NCI-H1930 (cell line): ENCODE measurements around the gene CDH15.
"Not testable (repeated sequence)": the region's sequence is repeated elsewhere in the genome, so short reads cannot be mapped to it uniquely, and the experiment has no call there.

Experiments
- DNase-seq, 2 experiments: peaks; one replicate each; lab custom pipeline; 2025; lab: John Stamatoyannopoulos, UW

Gene CDH15

DNA sequence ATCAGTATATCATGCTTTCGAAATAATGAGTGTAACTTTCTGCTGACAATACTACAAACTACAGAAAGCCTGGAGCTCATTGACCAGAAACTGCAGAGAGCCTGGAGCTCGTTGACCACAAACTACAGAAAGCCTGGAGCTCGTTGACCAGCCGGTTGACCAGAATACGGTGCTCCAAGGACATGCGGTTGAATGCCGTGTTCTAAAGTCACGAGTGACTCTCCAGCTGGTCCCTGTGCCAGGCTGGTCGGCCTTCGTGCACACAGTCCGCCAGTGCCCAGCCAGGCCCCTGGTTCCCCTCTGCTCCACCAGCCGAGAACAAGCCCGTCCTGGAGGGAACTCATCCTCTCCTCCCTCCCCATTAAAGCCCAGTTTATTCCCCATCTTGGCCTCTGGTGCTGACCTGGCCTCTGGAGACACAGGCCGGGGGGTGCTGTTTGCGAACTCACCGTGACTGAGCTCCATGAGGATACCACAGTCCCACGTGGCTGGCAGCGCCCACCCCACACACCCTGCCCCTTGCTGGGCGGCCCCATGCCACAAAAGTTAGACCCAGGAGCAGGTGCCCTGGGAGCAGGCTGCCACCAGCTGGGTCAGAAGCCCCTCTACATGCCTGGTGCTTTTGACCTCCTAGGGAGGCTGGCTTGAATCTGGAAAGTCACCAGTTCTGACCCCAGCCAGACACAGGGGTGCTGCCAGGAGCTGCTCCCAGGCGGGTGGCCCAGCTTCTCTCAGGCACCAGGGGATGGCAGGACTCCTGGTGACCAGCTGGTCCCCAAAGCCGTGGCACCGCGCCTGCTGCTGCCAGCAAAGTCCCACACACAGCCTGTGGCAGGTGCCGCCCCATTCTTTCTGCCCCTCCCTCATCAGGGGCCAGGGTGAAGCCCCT, 15.5 kb upstream of the CDH15 start:
- DNase-seq, result no peak

DNA sequence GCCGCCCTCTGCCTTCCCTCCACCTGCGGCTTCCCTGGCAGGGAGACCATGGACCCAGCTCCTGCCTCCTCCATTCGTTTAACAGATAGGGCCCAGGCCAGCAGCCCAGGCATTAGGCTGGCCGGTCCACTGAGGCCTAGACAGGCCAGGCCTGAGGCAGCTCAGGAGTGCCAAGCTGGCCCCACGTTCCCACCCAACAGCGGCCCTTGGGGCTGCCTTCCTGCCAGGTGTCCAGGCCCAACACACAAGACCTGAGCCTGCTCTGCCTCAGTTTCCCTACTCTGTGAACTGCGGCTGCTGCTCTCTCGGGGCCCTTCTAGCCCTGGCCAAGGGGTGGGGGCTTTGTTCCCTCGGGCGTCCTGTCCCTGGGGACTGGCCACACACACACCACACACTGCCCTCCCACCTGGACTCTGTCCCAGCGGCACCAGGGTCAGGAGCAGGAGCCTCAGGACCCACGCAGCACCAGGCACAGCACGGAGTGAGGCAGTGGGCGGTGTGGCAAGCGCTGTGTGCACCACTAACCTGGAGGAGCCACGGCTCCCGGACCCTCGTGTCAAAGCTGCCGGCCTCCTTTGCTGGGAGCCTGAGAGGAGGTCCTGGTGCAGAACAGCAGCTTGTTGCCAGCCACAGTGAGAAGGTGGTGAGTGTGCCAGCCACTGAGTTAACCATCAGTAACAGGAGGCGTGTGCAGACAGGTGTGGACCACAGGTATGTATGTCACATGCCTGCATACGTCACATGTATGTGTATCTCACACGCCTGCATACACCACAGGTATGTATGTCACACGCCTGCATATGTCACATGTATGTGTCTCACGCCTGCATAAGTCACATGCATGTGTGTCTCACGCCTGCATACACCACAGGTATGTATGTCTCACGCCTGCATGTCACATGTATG, 14.6 kb upstream of the CDH15 start:
- DNase-seq, result no peak

DNA sequence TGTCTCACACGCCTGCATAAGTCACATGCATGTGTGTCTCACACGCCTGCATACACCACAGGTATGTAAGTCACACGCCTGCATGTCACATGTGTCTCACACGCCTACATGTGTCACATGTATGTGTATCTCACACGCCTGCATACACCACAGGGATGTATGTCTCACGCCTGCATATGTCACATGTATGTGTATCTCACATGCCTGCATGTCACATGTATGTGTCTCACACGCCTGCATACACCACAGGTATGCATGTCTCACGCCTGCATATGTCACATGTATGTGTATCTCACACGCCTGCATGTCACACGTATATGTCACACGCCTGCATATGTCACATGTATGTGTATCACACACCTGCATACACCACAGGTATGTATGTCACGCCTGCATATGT, 13.8 kb upstream of the CDH15 start:
- no peak for DNase-seq

DNA sequence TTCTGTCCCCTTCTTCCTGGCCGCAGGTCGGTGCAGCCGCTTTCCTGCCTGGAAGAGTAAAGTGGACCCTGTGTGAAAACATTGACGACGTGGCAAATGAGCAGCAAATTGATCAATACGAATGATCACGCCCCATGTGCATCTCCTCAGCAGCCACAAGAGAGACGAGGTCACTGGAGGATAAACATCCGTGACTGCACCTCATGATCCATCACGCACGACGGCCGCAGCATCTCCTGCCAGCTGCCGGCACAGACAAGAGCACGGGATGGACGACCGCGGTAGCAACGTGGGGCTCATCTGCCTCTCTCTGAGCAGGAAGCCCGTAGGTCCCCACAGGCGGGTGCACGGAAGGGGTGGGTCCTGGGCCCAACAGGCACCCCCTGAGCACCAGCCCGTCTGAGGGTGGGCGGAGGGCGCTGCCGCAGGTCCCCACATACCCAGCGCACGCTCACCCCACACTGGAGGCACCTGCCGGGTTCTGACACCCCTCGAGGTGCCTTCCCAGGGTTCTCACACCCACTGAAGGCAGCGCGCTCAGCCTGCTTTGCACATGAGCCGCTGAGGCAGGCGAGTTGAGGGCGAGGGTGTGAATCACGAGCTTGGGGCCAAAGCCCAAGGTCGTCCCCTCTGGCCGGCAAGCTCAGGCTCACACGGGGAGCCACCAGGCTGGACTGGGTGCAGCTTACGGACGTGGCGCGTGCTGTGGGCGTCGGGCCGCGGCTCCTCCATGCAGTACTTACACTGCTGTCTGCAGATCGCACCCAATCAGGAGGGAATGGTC, 12.3 kb upstream of the CDH15 start:
- no peak for DNase-seq

DNA sequence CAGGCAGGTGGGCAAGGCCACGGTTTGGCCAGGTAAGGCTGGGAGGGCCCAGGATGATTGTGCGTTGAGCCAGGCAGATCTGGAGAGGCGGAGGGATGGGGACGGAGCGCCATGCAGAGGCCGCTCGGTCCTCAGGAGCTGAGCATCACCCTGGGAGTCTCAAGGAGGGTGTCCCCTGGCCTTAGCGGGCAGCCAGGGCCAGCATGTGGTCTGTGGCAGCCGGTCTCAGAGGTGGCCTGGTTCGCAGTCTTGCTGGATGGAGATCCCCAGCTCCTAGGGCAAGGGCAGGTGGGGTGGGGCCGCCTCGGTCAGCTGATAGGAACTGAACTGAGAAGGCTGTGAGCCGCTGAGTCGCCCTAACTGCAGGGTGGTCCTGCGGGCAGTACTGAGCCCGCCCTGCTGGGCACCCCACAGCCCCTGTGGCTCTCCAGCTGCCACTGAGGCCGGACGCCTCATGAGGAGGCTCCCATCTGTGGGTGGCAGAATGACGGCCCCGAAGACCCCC, 11.6 kb upstream of the CDH15 start:
- DNase-seq, result no peak

DNA sequence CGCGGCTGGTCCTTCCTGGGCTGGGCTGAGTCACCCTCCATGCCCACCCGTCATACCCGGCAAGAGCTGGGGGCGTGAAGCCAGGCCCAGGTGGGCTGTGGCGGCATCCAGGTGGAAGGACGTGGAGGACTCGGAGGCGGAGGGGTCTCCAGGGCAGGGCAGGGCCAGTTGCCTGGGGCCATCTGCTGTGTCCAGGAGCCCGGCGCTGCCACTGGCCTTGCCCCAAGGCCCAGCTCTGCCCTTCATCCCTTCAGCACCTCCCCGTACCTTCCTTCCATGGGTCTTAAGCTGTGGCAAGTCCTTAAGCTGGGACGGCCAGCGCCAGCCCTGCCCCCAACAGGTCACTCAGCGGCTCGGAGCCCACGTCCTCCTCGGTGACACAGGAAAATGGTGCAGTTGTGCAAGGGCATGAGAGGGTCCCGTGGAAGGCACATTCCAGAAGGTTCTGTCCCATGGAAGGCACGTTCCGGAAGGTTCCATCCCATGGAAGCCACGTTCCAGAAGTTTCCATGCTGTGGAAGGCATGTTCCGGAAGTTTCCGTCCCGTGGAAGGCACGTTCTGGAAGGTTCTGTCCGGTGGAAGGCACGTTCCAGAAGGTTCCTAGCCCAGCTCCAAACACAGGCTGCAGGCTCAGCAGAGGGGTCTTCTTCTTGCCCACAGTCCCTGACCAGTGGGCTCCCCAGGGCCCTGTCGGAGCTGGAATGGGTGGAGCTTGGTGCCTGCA, 10.4 kb upstream of the CDH15 start:
- DNase-seq, result no peak

DNA sequence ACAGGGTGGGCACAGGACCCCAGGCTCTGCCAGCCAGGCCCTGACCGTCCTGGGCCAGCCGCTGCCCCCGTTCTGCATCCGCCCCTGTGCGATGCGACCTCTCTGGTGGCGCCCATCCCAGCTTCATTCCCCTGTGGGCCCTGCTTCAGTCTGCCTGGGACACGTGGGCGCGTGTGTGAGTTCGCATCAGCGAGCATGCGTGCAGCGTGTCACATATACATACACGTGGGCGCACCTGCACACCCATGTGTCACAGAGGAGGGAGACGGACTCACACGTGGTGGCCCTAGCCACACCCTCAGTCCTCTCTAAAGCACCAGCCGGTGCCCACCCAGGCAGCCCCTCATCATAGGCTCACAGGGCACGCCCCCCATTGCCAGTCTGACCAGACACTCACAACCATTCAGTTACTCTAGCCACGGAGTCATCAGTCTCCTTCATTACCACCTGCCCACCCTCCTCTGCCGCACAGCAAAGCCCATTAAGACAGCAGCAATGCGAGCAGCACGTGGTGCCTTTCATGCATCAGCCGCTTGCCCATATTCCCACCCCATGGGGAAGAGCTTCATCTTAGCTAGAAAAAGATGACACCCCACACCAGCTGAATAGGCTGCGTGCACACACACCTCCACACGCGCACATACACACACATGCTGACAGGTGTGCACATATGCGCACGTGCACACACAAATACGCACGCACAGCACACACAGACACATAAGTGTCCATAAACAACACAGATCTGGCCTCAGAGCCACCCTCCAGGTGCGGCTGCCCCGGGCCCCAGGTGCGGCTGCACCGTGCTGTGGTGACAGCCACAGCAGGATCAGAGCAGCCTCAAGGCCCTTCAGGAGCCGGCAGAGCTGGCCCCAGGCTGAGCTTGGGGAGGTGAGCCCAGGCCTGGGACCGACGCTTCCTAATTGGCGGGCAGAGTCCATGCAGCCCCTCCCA, 9.5 kb upstream of the CDH15 start:
- no peak for DNase-seq

DNA sequence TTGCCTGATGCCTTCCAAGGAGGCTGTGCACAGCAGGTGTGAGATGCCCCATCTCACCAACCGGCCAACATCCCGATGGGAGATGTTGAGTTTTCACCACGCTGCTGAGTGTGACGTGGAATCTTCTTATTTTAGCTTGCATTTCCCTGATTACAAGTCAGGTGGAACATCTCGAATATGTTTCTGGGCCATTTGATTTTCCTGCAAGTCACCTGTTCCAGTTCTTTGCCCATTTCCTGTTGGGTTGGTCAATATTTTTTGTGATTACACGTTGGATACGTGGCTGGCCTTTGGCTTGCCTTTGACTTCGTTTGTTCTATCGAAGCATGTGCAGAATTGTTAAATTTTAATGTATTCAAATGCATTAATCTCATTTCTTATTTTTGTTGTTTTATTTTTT, 8.3 kb upstream of the CDH15 start:
- DNase-seq, result no peak

DNA sequence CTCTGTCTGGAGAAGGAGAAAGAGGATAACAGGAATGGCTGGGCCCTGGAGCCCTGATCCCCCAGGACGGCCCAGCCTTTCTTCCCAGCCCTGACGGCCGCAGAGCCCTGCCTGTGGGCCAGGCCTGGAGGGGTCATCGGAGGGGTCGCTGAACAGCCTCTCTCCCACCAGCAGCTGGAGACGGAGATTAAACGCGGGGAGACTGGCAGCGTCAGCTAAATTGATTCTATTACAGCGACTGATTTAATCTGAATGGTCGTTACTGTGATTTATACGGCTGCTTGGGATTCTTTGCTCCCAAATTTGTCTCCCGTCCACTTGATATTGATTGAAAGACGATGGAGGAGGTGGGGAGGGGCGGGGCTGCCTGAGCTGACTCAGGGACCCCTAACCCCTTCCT, 7.1 kb upstream of the CDH15 start:
- no peak for DNase-seq

DNA sequence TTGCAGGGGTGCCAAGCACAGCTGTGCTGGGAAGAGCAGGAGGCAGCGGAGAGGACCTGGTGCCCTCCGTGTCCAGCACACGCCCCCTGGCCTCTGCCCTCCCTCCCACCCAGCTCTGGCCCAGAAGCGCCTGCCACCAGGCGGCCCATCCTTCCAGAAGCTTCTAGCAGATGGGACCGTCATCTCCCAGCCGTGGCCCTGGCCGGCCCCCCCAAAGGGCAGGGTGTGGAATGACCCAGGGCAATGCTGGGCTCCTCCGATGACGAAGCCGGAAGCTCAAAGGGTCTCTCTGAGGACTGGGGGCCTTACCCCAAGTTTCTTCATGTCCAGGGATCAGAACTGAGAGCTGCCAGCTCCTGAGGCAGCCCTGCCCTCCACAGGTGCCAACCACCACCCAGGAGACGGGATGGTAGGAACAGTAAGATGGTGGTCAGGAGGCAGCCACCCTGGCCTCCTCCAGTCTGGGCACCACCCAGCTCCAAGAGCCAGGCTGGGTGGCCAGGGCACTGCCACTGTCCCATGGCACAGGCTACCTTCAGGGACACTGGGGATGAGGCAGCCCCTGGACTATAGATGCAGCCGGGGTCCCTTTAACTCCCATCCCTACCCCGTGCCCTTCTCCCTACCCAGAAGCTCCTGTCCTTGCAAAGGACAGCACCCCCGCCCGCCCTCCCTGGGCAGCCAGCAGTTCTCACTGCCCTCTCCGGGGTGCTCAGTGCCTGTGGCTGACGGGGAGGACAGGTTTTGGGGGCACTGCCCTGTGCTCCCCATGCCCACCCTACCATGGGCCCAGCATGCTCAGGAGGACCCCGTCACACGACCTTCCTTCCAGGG, 6.5 kb upstream of the CDH15 start:
- DNase-seq, result no peak

DNA sequence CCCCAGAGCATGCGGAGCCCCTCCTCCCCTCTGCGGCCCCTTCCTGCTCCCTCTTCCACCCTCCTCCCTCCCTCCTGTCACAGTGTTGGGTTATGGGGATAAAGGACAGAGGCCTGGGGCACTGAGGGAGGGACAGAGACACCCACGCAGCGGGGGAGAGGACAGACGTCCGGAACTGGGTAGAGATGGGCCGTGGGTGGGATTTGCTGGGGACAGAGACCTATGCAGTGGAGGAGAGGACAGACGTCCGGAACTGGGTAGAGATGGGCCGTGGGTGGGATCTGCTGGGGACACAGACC, 5.9 kb upstream of the CDH15 start:
- not testable (repeated sequence) for DNase-seq

DNA sequence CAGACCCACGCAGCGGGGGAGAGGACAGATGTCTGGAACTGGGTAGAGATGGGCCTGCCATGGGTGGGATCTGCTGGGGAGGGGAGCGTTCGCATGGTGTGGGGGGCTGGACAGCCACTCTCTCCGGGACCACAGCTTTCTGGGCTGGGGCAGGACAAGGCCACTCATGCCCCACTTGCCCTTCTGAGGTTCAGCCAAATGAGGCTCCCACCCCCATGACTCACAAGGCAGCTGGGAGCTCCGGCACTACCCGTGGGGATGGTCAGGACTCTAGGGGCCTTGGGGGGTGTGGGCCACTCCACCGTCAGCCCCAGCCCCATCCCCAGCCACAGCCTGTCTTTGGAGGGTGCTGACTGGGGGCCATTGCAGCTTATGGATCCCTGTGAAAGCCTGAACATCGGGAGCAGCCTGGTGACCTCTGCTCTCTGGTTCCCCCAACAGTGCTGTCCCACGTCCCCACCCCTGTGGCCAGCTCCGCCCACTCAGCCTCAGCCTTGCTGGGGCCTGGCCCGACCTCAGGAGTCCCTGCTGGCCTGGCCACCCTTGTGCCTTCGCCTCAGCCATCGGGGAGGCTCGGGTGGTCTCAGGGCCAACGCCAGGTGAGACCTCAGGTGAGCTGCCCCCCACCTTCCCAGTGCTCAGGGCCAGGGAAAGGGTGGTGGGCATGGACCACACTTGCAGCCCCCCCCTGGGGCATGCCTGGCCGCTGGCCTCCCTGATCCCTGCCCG, 4.7 kb upstream of the CDH15 start:
- DNase-seq, result no peak

DNA sequence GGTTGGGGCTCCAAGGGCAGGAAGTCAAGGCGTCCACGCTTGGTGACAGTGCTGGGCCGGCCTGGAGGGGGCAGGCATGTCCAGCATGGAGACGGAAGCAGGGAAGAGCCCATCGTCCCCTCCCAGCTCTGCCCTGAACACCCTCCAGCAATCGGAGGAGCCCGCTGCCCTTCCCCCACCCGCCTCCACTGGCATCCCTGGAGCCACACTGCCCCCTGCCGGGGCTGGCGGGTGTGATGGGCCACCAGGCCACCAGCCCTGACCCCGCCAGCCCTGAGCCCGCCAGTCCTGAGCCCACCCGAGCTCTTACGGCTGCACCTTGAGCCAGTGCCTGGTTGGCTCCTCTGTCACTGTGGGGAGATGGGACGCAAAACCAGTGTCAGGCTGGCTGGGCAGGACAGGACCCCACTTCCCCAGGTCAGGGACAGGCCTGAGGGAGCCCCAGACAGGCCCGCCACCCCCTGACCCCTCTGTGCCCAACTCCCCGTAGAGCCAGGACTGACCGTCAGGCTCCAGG, 4.1 kb upstream of the CDH15 start:
- DNase-seq, result peak; percentile 24 to 63

DNA sequence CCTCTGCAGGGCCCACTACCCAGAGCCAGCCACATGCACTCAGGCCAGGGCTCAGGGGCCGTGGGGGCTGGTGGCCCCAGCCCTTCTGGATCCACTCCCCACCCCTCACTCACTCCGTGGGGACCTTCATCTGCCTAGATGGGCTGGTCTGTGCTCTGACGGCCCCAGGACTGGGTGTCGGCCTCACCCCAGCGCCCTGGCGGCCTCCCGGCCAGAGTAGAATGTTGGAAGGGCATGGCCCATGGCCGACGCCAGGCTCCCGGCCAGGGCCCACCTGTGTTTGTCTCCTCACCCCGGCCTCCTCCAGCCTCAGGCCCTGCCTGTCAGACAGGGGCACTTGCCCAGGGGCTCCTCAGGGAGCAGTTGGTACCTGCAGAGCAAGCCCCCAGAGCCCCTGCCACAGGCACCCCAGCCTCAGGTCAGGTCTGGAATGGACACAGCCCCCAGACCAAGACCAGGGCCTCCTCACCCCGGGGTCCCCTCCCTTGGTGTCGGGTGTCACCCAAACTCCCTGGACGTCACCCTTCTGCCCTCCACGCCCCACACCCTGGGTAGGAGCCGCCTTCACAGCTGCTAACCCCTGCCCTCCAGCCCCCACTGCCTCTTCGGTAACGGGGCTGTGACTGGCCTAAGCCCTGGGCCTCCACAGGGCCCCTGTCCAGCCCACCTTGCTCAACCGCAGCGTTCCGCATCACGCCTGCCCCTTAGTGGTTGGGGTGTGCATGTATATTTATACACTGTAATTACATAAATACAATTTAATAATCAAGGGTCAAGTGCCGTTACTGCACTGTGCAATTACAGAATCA, 3.0 kb upstream of the CDH15 start:
- DNase-seq, result no peak

DNA sequence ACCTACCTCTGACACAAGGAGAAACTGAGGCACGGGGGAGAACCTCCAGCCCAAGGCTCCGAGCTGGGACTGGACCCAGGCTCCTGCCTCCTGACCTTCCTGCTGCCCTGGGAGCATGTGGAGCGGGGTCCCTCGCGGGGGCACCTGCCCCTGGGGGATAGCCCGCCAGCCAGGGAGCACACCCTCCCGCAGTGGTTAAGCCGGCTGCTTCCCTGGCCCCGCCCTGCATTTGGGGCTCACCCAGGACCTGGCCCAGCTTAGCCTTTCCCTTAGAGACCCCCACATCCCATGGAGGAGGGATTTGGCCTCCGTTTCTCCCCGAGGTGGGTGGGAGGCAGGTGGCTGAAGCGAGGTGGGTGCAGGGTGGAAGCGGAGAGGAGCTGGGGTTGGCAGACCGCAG, 1.8 kb upstream of the CDH15 start:
- DNase-seq, result no peak

DNA sequence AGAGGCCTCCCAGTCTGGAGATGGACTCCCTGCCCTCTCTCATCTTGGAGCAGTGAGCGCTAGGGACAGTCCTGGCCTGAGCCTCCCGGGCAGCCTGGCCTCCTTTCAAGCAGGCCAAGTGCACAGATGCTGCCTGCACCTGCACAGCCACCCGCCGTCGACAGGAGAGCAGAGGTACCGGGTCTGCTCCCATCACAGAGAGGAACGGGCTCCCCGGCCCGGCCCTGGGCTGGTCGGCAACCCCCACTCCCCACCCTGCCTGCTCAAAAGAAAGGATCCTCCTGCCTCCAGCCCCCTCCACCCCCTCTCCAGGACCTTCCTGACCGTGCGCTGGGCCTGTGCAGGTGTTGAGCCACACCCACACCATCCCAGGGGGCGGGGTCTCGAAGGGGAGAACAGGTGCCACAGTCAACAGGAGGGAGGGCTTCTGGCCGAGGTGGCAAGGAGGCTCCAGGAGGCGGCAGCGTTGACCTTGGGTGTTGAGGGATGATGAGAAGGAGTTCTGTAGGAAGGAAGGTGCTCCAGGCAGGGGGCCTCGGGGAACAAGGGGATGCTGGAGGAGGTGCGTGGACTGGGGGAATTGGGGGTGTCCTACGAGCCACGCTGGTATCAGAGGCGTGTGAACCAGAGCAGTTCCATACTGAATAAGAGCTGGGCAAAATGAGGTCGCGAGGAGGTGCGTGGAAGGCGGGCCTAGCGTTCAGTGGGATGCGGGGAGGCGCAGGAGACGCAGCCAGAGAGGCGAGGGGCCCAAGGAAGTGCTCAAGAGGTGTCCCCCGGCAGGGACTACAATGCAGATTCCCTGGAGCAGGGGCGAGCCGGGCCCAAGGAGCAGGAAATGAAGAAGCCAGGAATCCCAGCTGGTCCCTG, 967 bp upstream of the CDH15 start:
- no peak for DNase-seq

DNA sequence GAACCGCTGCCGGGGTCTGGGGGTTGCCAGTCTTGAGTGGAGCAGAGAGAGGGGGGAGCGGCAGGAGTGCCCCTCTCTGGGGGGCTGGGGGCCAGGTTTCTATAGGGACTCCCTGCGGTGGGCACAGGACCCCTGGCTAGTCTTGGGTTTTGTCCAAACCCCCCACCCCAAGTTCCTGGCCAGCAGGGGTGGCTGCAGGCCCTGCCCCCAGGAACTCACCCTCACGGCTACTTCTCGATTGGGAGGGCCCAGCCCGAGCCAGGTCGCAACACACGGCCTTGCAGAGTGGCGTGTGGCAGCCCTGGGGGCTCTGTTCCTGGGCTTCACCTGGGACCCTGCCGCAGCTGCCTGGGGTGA, 601 bp downstream of the CDH15 start:
- DNase-seq, result no peak
